Heart right ventricle (tissue), 16 donors: ENCODE measurements around the gene FST. TPM values are rescaled to one million over a fixed set of nuclear protein-coding genes. Genes with fewer than 3 reads are reported as not detected.
A peak's percentile ranks its signal among the peaks of the same experiment; 100 is the strongest.

Experiments used
- ATAC-seq, 8 donors: fragments of 200-7000 bp; cut with Tn5 transposase; one replicate each; pipeline ENCODE4 v1.9.1; 2020; ENCODE audit warnings: mild to moderate bottlenecking in 8 of 8, moderate library complexity in 8 of 8, moderate number of reproducible peaks in 1 of 8
- DNase-seq, 2 donors: peaks; one replicate each; pipeline ENCODE4 v3.0.0-alpha.2; 2020
- H3K27ac ChIP-seq, 10 donors: fragments of 200-600 bp; sonication (generic) in 2 of 10; one replicate each; pipeline versions ENCODE4 v1.5.0 to v1.8.0; 2020 to 2022; ENCODE audit warnings: mild to moderate bottlenecking in 3 of 10
- H3K27me3 ChIP-seq, 7 donors: fragments of 200-600 bp; one replicate each; pipeline ENCODE4 v1.8.0; 2021 to 2022; ENCODE audit warnings: mild to moderate bottlenecking in 2 of 7
- H3K36me3 ChIP-seq, 9 donors: fragments of 200-600 bp; sonication (generic) in 1 of 9; one replicate each; pipeline versions ENCODE4 v1.5.0 to v1.8.0; 2020 to 2022; ENCODE audit warnings: mild to moderate bottlenecking in 2 of 9
- H3K4me1 ChIP-seq, 9 donors: fragments of 200-600 bp; sonication (generic) in 1 of 9; one replicate each; pipeline versions ENCODE4 v1.5.0 to v1.8.0; 2020 to 2022; ENCODE audit warnings: mild to moderate bottlenecking in 4 of 9
- H3K4me3 ChIP-seq, 10 donors: fragments of 200-600 bp; sonication (generic) in 2 of 10; one replicate each; pipeline versions ENCODE4 v1.5.0 to v1.8.0; 2020 to 2022; ENCODE audit warnings: mild to moderate bottlenecking in 7 of 10, moderate library complexity in 2 of 10
- H3K9me3 ChIP-seq, 11 donors: fragments of 200-600 bp in 10 of 11; sonication (generic) in 2 of 11; one replicate each; pipeline versions ENCODE4 v1.5.0 to v1.8.0; 2013 to 2022; ENCODE audit warnings: mild to moderate bottlenecking in 2 of 11, control low read depth in 1 of 11, moderate library complexity in 1 of 11
- CTCF ChIP-seq, 9 donors: fragments of 200-600 bp; sonication (generic) in 2 of 9; IDR thresholded peaks; one replicate each; pipeline versions ENCODE4 v1.5.0 to v1.8.0; 2021 to 2022; ENCODE audit warnings: antibody characterized with exemption in 9 of 9, mild to moderate bottlenecking in 5 of 9, moderate library complexity in 1 of 9
- WGBS, 2 donors: extraction: QIAGEN DNeasy Blood & Tissue Kit; methylation state at CpG; one replicate each; pipeline ENCODE4 v1.1.7; 2013; ENCODE audit warnings: inconsistent platforms in 1 of 2; 5-methylcytosine and 5-hydroxymethylcytosine counted together
- intact Hi-C, 10 donors: fragments of 100-400 bp; cut with DNase I; formaldehyde crosslinking; loops; one replicate each; pipeline versions ENCODE4 v1.11.1 to v1.14.2; 2022
- polyA plus RNA-seq, 2 donors: library from polyadenylated mRNA; stranded (reverse); fragments of 200-250 nt; gene quantifications; one replicate each; pipeline ENCODE4 v1.2.3, GENCODE V29; 2013
- total RNA-seq, 10 donors: library from RNA; stranded (reverse); fragmentation: NEBNext Ultra II Directional in 3 of 10; extraction: Animal tissue kit (Norgen Biotek cat#: 25700) in 3 of 10; gene quantifications; one replicate each; pipeline versions ENCODE4 v1.2.1 to v1.2.4, GENCODE V29; 2021 to 2023
- donor health status: Arrhythmogenic right ventricular cardiomyopathy.
- donor health status: ischemic (EF 13 %, LVEDD 7.1; RV severe dilation, severe dysfunction).
- donor health status: healthy with polysubstance abuse.
- donor health status: DM: no; HTN: yes; CAD: no.
- donor health status: DM: no; HTN: no; CAD: no.
- donor health status: ischemic (EF 25% LVEDD 6.9; RV normal size, moderate dysfunction).
- donor health status: ischemic (EF 25% LVEDD 5.7; RV mildly dilated, moderate dysfunction).
- donor health status: healthy.
- donor health status: DM: yes; HTN: yes; CAD: no.
- donor health status: Ischemic cardiomyopathy.
- donor health status: ischemic (EF 35%, LVEDD 5.7; RV mildly dilated, moderate dysfunction).
- donor health status: nonischemic (EF 11% LVEDD 7.7; RV severe dilation, severe dysfunction).
- donor health status: DM: yes; HTN: yes; CAD: no.
- donor health status: PGD.
- donor health status: ischemic (EF 29% LVEDD 5.4; RV normal size, mild dysfunction).
- donor health status: nonischemic (EF 23%, LVEDD 6.1; RV moderate dilation, normal function).

The FST gene
- total and polyA plus RNA-seq, 12 donors: 0.57 to 9.2 (median 2.1) TPM

DNA sequence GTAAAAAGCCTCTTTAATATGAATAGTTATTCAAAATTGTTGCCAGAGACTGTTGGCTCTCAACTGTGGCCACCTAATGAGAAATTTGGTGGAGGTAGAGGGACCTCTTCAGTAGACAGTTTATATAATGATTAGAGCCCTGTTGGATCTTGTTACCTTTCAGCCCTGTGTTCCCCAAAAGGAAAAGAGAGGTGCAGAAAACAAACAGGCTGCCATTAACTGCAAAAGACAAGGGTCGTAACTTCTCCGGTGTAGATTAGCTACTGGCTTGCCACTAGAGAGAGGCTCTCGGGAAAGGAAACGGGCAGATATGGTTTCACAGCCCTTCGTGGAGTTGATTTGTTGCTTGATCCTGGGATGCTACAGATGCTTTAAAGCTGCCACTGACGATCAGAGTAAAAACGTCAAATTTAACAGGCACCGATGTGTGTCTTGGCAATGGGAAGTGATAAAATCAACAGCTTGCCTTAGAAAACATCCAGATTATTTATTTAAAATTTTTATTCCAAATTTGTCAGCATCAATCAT lies 7.8 kb downstream of the FST start:
- no peaks in the 10 kb centered on the region for H3K9me3 ChIP-seq
- no peak for TF ChIP-seq CTCF (IDR thresholded peaks at IDR 0.05)
- DNase-seq: no peak
- peaks cover 0 to 7% (median 0%) of the 10 kb centered on the region in 9 donors for H3K36me3 ChIP-seq
- H3K4me3 ChIP-seq: no peak overlapping the region
- intact Hi-C loops: loop anchor here in 3 of 10 donors (10.0 kb wide), 1 partner anchor 387 kb away; no protein-coding TSS in a partner anchor
- WGBS, 2 donors: 65 to 72% methylated on average over 8 of the region's 8 CpGs
- no peak for ATAC-seq
- H3K4me1 ChIP-seq: peaks cover 0 to 11% (median under 1%) of the 10 kb centered on the region in 9 donors
- H3K27me3 ChIP-seq: peaks cover 0 to 17% (median 0%) of the 10 kb centered on the region in 7 donors
- H3K27ac ChIP-seq: no peak overlapping the region

DNA sequence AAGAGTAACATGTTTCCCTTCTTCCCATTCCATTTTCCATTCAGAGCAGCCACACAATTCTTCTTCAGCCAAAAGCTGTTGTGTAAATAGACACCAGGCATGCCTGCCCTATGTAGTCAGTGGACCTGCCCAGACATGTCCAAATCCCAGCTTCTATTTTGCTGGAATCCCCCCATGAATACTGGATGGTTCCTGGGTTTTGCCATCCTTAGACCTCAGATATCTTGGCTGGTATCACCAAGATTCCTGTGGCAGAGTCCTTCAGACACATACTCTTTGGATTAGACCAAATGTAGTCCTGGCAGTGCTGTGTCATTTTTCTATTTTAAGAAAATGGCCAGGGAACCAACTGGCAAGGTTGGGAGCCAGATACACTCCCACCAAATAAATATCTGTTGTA lies 10.3 kb downstream of the FST start:
- H3K9me3 ChIP-seq: peaks cover 0 to 6% (median 0%) of the 10 kb centered on the region in 11 donors
- peaks cover 0 to 11% (median 0%) of the 10 kb centered on the region in 9 donors for H3K4me1 ChIP-seq
- DNase-seq: no peak
- peak overlapping the region in 4 of 10 donors; percentile 1 to 47 (median 36) for H3K27ac ChIP-seq
- ATAC-seq: peak in 7 of 8 donors; percentile 44 to 89 (median 73)
- no peaks in the 10 kb centered on the region for H3K36me3 ChIP-seq
- H3K4me3 ChIP-seq: no peak overlapping the region
- no peak for TF ChIP-seq CTCF (IDR thresholded peaks at IDR 0.05)
- intact Hi-C loops: no loop called here
- H3K27me3 ChIP-seq: no peaks in the 10 kb centered on the region

DNA sequence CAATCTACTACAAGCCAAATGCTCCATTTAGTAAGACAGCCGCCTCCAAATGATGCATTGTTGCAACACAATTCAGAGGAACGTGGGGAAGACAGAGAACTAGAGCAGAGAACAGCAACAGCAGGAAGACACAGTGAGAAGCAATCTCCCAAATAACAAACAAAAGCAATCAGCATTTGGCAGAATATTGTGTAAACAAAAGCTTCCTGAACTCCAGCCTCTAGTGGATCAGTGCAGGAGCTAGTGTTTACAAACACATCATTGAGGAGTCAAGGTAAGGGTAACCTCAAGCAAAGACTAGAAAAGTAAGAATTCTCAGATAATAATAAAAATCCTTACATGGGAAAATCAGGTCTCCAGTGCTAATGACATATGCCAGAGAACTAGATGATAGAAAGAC lies 20.6 kb downstream of the FST start:
- DNase-seq: no peak
- WGBS, 2 donors: 30 to 34% methylated on average over 2 of the region's 2 CpGs
- Histone ChIP-seq H3K9me3 (no peaks in the 10 kb centered on the region), H3K27ac (no peak overlapping the region), H3K4me3 (no peak overlapping the region), H3K36me3 (no peaks in the 10 kb centered on the region), H3K27me3 (peaks cover 0 to 11% (median 0%) of the 10 kb centered on the region in 7 donors), H3K4me1 (no peaks in the 10 kb centered on the region)
- ATAC-seq: no peak
- intact Hi-C loops: no loop called here
- TF ChIP-seq CTCF (IDR thresholded peaks at IDR 0.05): no peak

DNA sequence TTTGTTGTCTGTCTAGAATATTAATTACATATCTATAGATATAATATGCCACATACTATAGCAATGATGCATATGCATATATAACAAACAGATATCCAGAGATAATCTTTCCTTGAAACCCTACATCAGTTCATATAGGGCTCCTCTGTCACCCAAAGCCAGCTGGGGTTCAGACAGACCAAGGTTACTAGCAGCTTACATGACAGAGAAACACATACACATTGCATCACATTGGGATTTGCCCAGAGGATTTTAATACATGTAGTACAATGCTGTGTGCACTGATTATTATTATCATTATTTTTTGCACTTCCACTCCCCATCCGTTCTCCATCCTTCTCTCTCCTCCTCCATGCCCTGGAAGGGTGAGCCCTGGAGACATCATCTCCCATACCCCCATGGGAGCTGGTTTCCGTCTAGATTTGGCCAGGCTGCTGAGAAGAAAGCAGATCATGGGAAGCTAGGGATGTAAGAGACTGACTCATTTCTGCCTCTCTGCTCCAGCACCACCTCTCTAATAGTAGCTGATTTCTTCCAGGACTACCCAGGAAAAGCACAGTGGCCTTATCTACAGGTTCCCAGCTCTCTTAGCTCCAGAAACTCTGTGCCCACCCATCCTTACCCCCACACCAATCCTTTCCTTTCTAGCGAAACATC lies 23.3 kb downstream of the FST start:
- Histone ChIP-seq H3K27ac (no peak overlapping the region), H3K27me3 (peaks cover 0 to 11% (median 0%) of the 10 kb centered on the region in 7 donors), H3K9me3 (peaks cover 0 to 9% (median 0%) of the 10 kb centered on the region in 11 donors), H3K36me3 (no peaks in the 10 kb centered on the region), H3K4me3 (no peak overlapping the region), H3K4me1 (no peaks in the 10 kb centered on the region)
- ATAC-seq: peak in 1 of 8 donors; percentile 39
- no peak for DNase-seq
- intact Hi-C loops: no loop called here
- WGBS, 2 donors: 49 to 58% methylated on average over 3 of the region's 3 CpGs
- TF ChIP-seq CTCF (IDR thresholded peaks at IDR 0.05): no peak
